Measurements from ENCODE around the gene LINGO1. TPM values are rescaled to one million over a fixed set of nuclear protein-coding genes. Genes with fewer than 3 reads are reported as not detected.

The LINGO1 gene
- polyA plus RNA-seq, 3 donors = 14.0 to 16.6 (median 14.8) TPM

- no peak for DNase-seq (ENCODE audit: low read depth in 3 of 3, low spot score in 2 of 3)
Measured at GRCh38 chr15:77619883-77620282, 12.8 kb downstream of the LINGO1 start.

DNA sequence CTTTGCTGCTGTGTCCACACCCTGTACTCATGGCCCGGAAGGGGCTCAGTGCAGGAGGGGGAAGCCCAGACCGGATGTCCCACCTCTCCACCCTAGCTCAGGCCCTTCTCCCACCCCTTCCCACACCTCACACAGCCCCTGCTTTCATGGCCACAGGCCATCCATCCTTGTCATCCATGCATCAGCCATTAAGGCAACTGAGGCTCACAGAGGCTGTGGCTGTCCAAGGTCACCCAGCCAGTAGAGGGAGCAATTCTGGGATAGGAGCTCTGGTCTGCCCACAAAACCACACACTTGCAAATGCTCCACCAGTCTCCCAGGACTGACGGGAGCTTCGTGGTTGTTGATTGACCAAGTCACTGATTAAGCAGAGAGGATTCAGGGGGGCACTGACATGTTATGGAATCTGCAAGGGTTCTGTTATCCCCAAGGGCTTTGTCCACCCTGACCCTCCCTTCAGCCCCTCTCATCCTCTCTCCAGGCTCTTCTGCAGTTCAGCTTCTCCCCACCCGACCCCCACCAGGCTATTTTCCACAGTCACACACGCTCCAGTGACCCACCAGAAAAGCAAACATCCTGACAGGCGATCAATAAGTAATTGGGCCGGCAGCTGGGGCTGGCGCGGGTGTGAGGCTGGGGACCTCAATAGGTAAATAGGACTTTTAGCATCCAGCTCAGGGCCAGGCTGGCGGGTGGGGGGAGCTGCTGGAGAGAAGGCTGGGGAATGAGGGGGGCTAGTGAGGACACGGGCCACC is 15.1 kb downstream of the LINGO1 start:
- no peak for DNase-seq (ENCODE audit: low read depth in 3 of 3, low spot score in 2 of 3)

- no peak for DNase-seq (ENCODE audit: low read depth in 3 of 3, low spot score in 2 of 3)
Measured at GRCh38 chr15:77616072-77616471, 16.6 kb downstream of the LINGO1 start.

- DNase-seq (ENCODE audit: low read depth in 3 of 3, low spot score in 2 of 3) = no peak
Measured at GRCh38 chr15:77615472-77615871, 17.2 kb downstream of the LINGO1 start.

DNA sequence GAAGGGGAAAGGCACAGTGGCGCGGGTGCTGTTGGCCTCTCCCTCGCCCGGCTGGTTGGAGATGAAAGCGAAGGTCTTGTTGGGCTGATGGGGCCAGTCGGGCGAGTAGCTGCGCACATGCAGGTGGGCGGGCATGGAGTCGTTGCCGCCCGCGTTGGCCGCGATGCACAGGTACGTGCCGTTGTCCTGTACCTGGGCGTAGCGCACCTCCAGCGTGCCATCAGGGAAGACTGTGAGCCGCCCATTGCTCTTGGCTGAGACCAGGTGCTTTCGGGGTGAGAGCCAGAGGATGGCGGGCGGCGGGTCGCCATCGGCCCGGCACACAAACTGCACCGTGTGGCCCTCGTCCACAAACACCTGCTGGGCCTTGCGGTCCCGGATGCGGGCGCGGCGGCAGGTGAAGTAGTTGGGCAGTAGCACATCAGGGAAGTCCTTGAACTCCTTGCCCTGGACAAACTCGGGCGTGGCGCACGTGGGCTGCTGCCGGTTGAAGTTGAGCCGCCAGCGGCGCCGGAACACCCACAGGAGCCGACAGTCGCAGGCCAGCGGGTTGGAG is 18.4 kb downstream of the LINGO1 start:
- no peak for DNase-seq (ENCODE audit: low read depth in 3 of 3, low spot score in 2 of 3)

DNA sequence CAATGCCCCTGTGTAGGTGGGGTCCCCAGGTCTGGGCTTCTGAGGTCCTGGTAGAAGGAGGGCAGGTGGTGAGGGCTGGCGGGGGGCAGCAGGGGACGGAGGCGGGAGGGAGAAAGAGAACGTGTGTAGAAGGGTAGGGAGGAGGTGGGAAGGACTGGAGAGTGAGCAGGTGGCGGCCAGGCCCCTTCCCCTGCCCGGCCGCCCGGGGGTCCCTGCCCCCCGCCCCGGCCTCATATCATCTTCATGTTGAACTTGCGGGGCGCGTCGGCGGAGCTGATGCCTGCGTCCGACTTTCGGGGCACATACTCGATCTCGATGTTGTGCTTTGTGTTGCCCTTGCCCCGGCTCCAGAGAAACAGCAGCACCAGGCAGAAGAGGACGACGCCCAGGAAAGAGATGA is 18.9 kb downstream of the LINGO1 start:
- DNase-seq (ENCODE audit: low read depth in 3 of 3, low spot score in 2 of 3) = no peak

- no peak for DNase-seq (ENCODE audit: low read depth in 3 of 3, low spot score in 2 of 3)
Measured at GRCh38 chr15:77612958-77613601, 19.6 kb downstream of the LINGO1 start.

DNA sequence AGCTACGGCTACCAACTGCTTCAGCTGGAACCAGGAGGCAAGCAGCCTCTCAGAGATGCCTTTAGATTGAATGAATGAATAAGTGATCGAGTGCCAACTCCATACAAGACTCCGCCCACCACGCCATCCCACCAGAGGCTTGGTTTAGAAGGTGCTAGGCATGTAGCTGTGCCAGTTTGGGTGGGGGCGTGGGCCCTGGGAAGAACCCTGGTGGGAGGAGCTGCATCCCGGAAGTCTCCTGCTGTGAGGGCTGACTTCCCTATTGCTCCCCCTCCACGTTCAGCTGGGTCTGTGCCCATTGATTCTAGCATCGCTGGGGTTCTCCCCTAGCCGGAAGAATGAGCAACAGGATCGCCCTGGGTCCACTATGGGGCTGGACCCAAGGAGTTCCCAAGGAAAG is 20.9 kb downstream of the LINGO1 start:
- DNase-seq (ENCODE audit: low read depth in 3 of 3, low spot score in 2 of 3) = no peak

GRCh38 chr15:77610731-77611130 is 22.0 kb downstream of the LINGO1 start:
- no peak for DNase-seq (ENCODE audit: low read depth in 3 of 3, low spot score in 2 of 3)

DNA sequence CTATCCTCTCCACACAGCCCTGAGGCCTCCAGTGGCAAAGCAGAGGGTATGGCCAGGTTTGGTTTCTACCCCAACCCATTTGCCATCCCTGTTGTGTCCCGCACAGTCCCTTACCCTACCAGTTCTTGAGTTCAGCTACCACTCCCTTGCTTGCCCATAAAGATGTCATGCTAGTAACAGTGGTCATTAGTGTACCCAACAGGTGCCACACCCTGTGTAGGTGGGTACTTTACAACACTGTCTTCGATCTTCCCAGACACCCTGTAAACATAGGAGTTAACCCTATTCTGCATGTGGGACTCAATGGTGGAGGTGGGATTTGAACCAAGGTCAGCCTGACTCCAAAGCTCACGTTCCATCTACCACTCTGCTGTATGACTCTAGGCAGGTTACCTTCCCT is 23.2 kb downstream of the LINGO1 start:
- DNase-seq (ENCODE audit: low read depth in 3 of 3, low spot score in 2 of 3) = no peak

- DNase-seq (ENCODE audit: low read depth in 3 of 3, low spot score in 2 of 3) = no peak
Measured at GRCh38 chr15:77608774-77609173, 23.9 kb downstream of the LINGO1 start.

GRCh38 chr15:77607894-77608261 is 24.8 kb downstream of the LINGO1 start:
- no peak for DNase-seq (ENCODE audit: low read depth in 3 of 3, low spot score in 2 of 3)

DNA sequence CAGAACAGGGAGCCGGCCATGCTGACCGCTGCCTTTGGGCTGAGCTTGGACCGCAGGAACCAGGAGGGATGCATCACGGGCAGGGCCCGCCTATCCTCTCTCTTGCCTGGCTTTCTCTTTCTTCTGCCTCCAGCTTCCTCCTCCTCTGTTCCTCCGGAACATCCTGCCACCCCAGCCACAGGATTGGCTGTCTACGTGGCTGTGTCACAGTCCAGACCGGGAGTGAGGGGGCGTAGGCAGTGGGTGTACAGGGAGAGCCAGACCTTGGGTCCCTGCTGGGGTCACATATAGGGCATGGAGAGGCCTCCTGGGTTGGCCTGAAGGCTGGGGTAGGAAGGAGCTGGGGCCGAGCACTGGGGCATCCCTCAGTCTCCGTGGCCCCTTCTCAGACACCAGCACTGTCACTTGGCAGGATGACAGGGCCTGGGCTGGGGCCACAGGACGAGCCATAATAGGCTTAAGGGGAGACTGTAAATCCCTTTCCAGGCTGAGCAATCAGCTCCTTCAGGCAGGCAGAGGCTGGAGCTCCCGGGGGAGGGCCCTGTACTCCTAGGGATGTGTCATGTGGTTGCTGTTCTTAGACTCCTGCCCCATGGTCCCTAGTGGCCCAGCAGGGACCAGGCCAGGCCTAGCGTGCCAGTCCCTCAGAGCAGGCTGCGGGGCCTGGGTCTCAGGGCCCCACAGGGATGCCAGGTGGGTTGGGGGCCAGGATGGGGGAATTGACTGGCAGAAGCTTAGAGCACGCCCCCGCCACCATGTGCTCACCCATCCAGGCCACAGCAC is 25.4 kb downstream of the LINGO1 start:
- DNase-seq (ENCODE audit: low read depth in 3 of 3, low spot score in 2 of 3) = no peak

GRCh38 chr15:77606142-77607034 is 26.3 kb downstream of the LINGO1 start:
- no peak for DNase-seq (ENCODE audit: low read depth in 3 of 3, low spot score in 2 of 3)

DNA sequence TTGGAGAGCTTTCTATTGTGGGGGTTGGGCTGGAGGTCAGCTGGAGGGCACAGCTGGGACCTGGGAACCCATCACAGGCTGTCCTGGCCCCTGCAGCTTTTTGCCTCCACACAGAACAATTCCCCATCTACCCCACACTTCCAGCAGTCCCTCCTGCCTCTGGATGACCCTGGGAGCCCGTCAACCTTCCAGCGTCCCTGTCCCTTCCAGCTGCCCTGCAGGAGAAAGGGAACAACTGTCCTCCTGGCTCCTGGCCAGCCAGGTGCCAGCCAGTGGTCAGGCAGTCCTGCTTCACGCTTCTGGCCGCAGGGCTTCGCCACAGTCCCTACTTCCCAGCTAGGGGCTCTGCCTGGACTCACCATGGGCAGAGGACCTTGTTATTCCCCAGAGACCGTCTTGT is 27.2 kb downstream of the LINGO1 start:
- no peak for DNase-seq (ENCODE audit: low read depth in 3 of 3, low spot score in 2 of 3)

DNA sequence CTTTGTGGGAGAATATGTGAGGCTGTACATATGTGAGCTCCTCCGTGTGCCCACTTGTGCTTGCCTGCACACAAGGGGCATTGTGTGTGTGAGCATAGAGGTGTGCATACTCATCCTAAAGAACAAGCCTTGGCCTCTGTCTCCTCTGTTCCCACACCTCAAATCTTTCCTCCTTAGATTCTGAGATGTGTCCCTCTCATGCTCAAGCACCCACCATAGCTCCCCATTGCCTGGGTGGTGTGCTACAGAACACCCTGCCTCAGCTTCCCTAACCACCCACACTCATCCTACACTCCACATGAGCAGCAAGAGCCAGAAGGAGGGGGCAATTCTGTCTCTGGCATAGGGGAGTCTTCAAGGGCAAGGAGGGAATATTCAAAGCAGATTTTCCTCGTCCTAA is 27.7 kb downstream of the LINGO1 start:
- DNase-seq (ENCODE audit: low read depth in 3 of 3, low spot score in 2 of 3) = no peak

DNA sequence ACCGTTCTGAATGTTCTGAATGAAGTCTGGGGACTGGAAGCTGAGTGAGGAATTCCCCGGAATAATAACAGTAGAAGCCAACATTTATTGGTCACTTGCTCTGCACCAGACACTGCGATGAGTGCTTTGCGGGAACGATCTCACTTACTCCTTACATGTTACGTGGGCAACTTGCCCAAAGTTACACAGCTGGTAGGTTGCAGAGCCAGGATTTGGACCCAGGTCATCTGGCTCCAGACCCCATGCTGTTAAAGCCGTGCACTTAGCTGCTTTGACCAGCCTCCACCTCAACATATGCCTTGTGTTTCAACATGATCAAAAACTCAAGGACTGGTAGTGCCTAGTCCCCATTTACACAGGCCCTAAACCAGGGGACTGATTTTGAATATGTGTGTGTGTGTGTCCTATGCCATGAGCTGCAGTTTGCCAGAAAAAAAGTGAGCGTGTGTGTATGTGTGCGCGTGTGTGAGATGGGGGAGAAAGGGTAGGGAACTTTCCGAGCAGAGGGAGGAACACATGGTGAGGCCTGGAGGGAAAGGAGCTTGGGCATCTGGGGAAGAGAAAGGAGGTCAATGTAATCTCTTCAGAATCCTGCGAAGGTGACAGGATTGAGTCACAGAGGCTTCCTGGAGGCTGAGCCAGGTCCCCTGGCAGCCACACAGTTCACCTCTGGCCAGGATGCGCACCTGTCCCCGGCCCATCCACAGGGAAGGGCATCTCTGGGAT is 28.9 kb downstream of the LINGO1 start:
- DNase-seq (ENCODE audit: low read depth in 3 of 3, low spot score in 2 of 3) = no peak

- no peak for DNase-seq (ENCODE audit: low read depth in 3 of 3, low spot score in 2 of 3)
Measured at GRCh38 chr15:77602800-77603199, 29.9 kb downstream of the LINGO1 start.

GRCh38 chr15:77599899-77600298 is 32.8 kb downstream of the LINGO1 start:
- DNase-seq (ENCODE audit: low read depth in 3 of 3, low spot score in 2 of 3) = no peak

GRCh38 chr15:77599357-77599756 is 33.4 kb downstream of the LINGO1 start:
- DNase-seq (ENCODE audit: low read depth in 3 of 3, low spot score in 2 of 3) = no peak
